PC-3 (cell line): ENCODE measurements around the gene ARPP19.

ENCODE experiments used
- EZH2 ChIP-seq: fragments of 300-600 bp; sonication (generic); IDR thresholded peaks from one replicate; pipeline ENCODE4 v1.6.1; 2017; ENCODE audit warnings: antibody characterized with exemption, mild to moderate bottlenecking, low read length; ENCODE audit not compliant: unreplicated experiment
- EZH2phosphoT487 ChIP-seq: fragments of 300-600 bp; sonication (generic); IDR thresholded peaks from 2 replicates; pipeline ENCODE4 v1.6.1; 2018; ENCODE audit warnings: mild to moderate bottlenecking, antibody characterized with exemption, low read length, borderline replicate concordance
- TF ChIP-seq, protein P1 (sequence below): fragments of 300-600 bp; sonication (generic); conservative IDR thresholded peaks from 2 replicates; pipeline ENCODE4 v1.5.1; 2017; ENCODE audit warnings: antibody characterized with exemption, low read depth, mild to moderate bottlenecking, low read length

DNA sequence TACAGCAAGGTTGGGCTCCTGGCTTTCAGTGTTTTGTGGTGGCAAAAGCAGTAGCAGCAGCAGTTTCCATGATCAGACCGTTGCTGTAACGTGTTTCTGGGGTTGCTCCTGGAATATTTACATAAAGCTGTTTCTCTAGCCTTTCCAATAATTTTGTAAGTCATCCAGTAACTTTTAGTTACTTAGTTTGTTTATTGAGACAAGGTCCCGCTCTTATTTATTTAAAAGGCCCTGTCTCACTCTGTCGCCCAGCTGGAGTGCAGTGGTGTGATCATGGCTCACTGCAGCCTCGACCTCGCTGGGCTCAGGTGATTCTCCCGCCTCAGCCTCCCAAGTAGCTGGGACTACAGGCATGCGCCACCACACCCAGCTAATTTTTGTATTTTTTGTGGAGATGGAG is 31.4 kb downstream of the ARPP19 start:
- TF ChIP-seq, protein P1, sequence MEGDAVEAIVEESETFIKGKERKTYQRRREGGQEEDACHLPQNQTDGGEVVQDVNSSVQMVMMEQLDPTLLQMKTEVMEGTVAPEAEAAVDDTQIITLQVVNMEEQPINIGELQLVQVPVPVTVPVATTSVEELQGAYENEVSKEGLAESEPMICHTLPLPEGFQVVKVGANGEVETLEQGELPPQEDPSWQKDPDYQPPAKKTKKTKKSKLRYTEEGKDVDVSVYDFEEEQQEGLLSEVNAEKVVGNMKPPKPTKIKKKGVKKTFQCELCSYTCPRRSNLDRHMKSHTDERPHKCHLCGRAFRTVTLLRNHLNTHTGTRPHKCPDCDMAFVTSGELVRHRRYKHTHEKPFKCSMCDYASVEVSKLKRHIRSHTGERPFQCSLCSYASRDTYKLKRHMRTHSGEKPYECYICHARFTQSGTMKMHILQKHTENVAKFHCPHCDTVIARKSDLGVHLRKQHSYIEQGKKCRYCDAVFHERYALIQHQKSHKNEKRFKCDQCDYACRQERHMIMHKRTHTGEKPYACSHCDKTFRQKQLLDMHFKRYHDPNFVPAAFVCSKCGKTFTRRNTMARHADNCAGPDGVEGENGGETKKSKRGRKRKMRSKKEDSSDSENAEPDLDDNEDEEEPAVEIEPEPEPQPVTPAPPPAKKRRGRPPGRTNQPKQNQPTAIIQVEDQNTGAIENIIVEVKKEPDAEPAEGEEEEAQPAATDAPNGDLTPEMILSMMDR, result no peak
- no peak for TF ChIP-seq EZH2
- TF ChIP-seq EZH2phosphoT487, result no peak
